ENCODE data around the gene LILRB2.
"Not testable (repeated sequence)": the region's sequence is repeated elsewhere in the genome, so short reads cannot be mapped to it uniquely, and the experiment has no call there.

The LILRB2 gene

DNA sequence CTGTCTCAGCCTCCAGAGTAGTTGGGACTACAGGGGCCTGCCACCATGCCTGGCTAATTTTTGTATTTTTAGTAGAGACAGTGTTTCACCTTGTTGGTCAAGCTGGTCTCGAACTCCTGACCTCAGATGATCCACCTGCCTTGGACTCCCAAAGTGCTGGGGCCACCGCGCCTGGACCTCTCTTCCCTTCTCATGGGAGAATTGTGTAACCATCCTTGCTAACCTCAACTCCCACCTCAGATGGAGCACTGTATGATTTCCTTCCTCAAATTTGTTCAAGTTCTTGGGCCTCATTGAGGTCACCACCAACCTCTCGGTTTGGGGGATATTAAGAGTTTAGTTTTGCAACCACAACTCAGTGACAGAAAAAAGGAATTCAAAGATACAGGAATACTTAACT, 21.3 kb upstream of the LILRB2 start:
- DNase-seq, result no peak

DNA sequence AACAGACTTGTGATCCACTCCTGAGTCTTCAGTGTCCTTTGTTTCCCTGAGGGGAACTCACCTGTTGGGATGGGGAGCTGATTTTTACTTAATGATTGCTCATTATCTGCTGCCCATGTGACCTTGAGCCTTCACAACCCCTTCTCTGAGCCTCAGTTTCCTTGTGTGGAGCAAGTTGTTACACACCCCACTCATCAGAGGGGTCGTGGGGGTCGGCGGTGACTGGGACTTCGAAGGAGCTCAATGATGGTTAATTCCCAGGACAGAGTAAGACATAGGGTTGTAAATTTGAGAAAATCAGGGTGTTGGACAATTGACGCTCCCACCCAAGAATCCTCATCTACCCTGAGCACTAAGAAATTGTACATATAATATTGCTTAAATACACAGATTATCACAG, 18.6 kb upstream of the LILRB2 start:
- no peak for DNase-seq

DNA sequence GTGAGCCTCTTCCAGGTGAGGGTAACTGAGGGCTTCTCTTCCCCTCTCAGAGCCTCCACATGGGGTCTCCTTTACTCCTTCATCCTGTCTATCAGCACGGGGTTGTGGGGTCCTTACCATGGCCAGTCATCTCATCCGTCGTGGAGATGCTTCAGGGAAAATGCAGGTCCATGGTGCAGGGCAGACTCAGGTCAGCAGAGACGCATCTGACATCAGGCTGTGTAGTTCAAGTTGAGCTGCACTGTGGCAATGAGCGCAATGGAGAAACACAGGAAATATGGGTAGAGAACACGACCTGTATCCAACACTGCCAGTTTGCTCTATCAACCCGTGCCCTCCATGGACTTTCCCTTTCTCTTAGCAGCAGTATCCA, 18.2 kb upstream of the LILRB2 start:
- DNase-seq, result no peak

DNA sequence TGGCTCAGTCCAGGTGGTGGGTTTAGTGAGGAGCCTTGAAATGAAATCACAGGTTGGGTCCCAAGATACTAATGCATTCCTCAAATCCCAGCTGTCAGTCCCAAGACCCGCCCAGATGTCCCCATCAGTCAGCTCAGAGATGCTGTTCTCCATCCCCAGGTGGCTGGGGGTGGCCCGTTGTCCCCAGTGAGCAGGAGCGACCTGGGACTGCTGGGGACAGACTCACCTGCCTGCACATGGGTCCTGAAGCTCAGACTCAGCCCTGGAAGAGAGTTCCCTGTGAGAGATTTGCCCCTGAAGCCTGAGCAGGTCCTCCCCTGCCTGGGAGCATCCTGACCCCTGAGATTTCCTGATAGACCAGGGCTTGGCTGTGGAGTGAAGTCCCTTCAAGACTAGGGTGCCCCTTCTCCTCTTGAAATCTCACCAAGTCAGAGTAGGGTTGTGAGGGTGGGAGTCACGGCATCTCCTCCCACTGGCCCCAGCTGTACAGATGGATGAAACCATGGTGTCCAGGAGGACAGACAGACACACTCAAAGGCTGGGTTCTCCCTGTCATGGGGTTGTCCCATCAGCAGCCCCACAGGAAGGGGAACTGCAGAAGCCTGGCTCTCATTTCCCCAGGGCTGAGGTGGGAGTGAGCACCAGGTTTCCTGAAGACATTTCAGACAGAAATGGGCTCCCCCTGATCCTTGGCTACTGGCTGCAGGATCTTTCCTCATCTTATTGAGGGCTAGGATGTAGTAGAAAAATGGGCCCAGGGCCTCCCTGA, 17.6 kb upstream of the LILRB2 start:
- no peak for DNase-seq

DNA sequence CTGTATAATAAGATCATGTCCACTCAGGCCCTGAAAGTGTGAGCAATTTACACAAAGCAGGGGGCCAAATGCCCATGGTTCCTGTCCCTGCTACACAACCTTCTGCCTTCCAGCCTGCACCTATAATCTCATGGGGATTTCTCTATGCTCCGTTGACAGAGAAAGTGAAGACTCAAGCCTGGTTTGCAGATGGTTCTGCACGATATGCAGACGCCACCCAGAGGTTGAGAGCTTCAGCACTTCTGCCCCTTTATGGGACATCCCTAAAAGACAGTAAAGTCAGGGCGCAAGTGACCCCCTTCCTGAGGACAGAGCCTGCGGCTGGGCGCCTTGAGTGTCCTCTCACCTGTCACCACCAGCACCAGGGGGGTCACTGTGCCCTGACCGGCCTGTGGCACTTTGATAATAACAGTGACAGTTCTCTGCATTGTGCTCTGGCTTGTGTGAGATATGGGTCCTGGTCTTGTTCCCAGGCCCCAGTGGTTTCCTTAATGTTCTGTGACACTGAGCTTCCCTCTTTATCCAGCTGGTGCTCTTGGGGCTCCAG, 16.9 kb upstream of the LILRB2 start:
- DNase-seq, result no peak

DNA sequence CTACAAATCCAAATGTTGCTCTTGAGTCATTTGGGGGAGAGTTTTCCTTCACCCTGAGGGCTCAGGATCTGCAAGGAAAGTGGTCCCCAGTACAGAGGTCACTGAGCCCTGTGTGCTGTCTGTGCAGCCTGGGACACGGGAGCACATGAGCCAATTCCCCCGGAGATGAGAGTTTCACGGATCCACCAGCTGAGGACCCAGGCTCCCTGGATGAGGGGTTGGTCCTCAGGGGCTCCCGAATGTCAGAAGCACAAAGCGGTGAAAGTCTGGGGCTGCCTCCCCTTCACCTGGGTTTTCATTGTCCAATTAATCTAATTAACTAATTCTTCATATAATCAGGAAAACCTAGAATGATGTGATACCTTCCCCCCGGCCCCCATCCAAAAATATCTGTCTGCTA, 13.6 kb upstream of the LILRB2 start:
- no peak for DNase-seq

DNA sequence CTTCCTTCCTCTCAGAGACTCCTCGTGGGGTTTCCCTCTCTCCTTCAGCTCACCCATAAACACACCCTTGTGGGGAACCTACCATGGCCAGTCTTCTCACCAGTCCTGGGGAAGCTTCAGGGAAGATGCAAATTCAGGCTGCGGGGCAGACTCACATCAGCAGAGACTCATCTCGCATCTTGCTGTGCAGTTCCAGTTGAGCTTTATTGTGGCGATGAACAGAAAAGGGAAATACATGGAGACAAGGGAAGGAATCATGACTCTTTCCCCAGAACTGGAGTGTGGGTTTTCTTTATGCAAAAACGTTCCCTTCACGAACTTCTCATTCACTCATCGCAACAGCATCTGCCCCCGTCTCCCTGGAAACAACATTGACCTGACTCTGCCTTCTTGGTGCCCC, 8.2 kb upstream of the LILRB2 start:
- DNase-seq, result not testable (repeated sequence)

DNA sequence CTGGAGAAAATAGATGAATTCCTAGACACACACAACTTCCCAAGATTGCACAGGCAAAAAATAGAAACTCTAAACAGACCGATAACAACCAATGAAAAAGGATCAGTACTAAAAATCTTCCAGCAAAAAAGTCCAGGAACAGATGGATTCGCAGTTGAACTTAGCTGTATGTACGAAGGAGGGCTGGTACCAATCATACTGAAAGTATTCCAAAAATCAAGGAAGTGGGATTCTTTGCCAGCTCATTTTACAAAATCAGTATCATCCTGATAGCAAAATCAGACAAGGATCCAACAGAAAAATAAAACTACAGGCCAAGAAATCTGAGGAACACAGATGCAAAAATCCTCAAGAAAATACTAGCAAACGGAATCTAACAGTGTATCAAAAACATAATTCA, 6.5 kb upstream of the LILRB2 start:
- no peak for DNase-seq

DNA sequence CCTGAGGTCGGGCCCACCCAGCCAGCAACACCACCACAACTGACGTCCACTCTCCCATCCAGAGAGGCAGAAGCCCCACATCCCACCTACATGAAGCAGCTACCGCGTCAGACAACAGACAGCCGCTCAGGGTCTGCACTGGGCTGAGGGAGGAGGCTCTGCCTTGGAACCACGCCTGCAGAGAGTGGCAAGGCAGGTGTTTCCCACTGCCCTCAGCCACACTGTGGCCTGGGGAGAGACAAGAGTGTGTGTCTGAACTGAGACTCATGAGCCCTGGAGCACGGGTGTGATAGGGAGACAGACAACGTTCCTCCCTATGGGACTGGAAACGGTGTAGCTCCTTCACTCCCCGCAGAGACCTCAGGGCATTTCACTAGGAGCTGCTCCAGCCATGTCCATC, 5.4 kb upstream of the LILRB2 start:
- not testable (repeated sequence) for DNase-seq

DNA sequence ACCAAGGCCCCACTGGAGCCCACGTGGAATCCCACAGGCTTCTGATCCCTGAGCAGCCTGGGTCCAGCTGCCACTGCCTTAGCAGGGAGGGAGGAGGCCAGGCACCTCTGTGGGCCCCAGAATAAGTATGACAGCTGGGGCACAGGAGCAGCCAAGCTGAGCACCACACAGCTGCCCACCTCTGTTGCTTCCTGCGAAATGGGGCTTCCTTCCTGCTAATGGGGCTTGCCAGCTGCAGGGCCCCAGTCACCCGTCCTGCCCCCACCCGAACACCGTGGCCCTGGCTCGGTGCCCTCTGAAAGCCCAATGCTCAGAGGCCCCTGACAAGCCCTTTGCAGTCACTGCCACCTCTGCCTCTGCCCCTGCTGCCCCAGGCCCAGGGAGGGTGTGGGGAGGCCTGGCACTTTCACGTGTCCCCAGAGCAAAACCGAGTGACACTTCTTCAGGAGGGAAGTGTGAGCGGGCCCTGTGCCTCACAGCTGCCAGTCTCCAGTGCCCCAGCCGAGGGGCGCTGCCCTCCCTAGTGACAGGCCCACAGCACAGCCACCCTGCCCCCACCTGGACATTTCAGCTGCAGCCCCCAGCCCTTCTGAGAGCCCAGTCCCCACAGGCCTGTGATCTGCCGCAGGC, 4.6 kb upstream of the LILRB2 start:
- DNase-seq, result not testable (repeated sequence)

DNA sequence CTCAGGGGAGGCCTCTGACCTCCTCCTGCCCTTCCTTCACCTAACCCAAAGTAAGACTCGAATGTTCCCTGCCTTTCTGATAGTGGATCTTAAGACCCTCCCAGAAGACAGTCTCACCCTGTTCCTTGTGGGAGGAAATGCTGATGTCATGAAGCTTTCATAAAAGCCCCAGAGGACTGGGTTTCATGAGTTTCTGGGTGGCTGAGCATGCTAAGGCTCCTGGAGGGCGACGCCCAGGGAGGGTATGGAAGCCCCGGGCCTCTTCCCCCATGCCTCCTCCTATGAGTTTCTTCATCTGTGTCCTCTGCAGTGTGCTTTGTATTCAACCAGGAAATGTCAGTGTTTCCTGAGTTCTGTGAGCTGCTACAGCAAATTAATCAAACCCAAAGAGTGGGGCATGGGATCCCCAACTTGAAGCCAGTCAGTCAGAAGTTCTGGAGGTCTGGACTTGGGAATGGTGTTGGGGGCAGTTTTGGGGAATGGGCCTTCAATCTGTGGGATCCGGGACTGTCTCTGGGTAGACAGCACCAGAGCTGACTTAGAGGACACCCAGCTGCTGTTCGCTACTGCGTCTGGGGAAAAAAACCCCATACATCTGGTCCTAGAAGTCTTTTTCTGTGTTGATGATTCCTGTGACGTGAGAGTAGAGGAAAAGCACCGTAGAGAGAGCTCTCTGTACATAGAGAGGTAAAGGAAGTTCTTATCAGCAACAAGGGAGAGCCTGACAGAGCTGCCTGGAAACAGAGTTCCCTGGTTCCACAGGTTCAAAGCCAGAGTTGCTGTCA, 2.0 kb upstream of the LILRB2 start:
- DNase-seq, result no peak

DNA sequence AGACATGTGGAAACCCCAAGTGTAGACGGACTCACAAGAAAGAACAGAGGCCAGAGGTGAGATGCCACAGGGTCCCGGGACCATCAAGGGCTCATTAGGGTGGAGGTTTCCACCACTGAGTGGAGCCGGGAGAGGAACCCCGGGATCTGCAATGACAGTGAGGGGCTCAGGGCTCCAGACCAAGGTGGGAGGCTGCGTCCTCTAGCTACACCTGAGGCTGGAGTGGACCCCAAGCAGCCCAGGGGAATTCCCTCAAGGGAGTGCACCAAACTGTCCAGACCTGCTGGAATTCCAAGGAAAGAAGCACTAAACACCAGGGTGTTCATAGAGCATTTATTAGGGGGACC, 792 bp upstream of the LILRB2 start:
- not testable (repeated sequence) for DNase-seq

DNA sequence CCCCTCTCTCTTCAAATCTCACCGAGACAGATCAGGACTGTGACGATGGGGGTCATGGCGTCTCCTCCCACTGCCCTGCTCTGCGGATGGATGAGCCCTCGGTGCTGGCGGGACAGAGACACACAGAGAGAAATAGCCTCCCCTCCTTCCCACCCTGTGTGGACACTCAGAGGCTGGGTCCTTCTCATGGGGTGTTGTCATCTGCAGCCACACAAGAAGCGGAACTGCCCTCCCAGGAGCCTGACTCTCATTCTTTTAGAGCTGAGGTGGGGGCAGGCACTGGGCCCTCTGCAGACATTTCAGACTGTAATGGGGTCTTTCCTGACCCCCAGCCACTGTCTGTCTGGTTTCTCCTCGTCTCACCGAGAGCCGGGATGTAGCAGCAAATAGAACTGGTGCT, 469 bp downstream of the LILRB2 start:
- DNase-seq, result not testable (repeated sequence)

DNA sequence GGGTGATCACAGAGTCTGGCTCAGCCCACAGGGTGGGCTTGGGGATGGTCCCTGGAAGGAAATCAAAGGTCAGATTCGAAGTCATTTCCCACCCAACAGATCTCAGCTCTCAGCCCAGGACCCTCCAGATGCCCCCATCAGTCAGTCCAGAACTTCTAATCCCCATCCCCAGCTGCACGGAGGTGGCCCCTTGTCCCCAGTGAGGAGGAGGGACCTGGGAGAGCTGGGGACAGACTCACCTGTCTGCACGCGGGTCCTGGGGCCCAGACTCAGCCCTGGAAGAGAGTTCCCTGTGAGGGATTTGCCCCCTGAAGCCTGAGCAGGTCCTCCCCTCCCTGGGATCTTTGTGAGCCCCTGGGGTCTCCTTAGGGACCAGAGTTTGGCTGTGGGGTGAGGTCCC, 885 bp downstream of the LILRB2 start:
- DNase-seq, result not testable (repeated sequence)

DNA sequence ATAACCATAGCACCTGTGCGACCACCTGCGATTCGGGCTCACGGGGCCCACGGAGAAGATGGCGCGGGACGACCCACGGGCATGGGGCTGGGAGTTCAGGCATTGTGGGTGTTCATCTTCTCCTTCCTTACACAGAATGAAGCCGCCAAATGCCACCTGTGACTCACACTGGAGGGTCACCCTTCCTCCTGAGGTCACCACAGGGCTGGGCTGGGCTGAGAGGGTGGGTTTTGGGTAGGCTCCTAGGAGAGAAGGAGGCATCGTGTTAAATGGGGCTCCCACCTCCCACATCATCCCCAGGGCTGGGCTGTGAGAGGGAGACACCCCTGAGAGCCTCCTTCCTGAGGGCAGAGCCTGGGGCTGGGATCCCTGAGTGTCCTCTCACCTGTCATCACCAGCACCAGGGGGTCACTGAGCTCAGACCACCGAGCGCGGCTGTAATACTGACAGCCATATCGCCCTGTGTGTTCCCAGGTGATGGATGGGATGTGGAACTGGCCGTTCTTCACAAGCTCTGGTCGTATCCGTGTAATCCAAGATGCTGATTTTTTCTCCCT, 1.4 kb downstream of the LILRB2 start:
- no peak for DNase-seq

DNA sequence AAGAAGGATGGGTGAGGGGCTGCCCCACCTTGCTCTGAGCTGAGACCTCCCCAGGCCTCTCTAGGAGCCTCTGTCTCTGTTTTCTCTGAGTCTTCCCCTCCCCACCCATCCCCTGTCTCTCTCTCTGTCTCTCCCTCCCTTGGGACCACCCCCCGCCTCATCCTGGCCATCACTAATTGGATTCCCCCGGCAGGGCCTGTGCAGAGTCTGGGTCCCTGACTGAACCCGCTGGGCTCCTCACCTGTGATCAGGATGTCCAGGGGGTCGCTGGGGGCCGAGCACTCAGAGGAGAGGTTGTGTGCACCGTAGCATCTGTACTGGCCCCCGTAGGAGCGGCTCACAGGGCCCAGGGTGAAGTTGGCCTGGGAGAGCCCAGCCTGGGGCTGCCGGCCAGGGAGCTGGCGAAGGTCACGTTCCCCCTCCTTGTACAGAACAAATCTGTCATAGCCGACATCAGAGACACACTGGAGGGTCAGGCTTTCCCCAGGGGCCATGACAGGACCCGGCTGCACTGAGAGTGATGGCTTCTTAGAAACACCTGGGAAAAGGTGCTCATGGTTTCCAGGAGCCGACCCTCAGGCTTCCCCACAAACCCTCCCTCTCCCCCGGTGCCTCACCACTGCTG, 2.2 kb downstream of the LILRB2 start:
- not testable (repeated sequence) for DNase-seq

DNA sequence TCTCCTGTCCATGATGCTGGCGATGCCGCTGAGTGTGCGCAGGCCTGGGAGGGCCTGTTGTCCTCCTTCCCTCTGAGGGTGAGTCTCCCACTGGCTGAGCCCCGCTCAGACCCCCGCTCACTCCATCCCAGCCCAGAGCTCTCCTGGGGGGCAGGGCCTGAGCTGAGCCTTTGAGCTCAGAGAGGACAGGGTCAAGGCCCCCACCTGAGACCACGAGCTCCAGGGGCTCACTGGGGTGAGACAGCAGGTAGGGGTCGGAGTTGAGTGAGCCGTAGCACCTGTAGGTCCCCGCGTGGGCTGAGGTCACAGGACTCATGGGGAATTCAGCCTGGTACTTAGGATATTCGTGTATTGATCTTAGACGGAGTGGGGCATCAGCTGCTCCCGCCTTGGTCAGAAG, 2.9 kb downstream of the LILRB2 start:
- not testable (repeated sequence) for DNase-seq

DNA sequence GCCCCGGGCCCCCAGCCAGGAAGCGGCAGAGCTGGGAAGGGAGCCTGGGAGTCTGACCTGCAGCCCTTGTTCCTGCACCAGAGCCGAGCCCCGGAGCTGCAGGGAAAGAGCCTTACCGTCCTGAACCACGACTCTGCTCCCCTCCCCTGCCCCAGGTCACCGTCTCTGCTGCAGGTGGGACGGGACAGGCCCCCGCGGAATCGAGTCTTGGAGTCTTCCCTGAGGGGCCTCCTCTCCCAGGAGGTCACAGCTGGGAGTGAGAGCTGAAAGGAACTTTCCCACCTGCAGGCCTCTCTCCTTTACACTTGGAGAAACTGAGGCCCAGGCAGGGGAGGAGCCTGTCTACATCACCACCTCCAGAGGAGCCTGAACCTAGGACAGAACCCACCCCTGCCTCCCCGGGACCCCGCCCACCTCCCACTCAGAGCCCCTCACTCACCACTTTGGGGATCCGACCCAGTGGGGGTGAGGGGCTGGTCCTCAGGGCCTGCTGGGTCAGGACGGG, 3.7 kb downstream of the LILRB2 start:
- DNase-seq, result not testable (repeated sequence)

DNA sequence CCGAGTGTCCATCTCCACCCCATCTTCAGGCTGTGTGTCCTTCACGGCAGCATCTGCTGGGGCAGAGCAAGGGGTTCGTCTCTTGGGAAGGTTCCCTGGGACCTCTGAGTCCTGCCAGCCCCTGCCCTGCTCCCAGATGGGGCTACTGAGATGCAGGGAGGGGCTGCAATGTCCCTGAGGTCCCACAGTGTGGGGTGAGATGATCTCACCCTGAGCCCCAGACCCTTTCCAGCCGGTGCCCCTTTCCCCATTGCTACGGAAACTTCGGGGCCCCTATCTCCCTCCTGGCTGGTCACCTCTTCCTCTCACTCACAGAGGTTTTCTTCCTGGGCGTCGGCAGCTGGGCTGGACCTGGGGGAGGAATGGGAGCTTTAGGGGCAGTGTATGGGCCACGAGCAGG, 5.0 kb downstream of the LILRB2 start:
- DNase-seq, result no peak

DNA sequence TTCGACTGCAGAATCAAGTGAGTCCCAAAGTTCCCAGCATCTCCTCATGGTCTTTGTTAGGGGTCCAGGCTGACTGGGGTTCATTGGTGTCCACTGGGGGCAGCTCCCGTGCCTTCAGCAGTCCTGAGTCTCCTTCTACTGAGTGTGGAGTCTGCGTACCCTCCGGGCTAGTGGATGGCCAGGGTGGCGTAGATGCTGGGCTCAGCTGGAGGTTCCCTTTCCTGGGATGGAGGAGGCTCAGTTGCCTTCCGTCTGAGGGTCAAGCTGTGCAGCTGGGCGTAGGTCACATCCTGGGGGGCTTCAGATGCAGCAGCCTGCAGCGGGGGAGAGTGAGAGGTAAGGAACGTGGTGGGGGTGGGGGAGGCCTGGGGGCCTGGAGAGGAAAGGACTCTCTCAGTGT, 6.4 kb downstream of the LILRB2 start:
- DNase-seq, result not testable (repeated sequence)

DNA sequence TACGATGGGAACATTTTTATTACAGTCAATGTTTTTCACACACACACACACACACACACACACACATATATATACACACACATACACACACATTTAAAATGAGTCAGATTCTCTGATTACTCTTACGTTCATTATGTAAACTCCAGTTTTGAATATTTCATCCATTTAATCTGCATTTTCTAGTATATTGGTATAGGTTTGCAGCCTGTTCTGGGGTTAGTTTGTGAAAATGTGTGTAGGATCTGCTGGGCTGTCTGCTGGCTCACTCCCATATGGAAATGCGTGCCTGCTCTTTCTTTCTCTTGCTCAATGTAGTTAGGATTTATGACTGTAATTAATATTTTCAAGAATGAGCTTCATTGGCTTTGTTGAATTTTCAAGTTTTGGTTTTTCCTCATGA, 7.1 kb downstream of the LILRB2 start:
- DNase-seq, result no peak

DNA sequence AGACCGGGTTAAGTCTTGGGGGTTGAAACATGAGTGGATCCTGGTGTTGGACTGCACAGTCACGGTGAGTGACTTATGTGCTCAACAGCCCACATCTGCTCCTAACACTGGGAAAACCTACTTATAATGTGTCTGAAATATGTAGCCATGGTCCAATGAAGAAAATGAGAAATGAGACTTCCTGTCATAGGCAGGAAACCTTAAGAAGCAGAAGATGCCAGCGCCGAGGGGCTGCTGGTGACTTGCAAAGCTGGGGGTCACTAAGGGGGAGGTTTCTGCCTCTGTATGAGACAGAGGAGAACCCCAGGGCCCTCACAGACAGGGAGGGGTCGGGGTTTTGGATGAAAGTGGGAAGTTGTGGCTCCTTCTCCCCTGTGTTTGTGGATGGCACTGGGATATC, 8.7 kb downstream of the LILRB2 start:
- not testable (repeated sequence) for DNase-seq

DNA sequence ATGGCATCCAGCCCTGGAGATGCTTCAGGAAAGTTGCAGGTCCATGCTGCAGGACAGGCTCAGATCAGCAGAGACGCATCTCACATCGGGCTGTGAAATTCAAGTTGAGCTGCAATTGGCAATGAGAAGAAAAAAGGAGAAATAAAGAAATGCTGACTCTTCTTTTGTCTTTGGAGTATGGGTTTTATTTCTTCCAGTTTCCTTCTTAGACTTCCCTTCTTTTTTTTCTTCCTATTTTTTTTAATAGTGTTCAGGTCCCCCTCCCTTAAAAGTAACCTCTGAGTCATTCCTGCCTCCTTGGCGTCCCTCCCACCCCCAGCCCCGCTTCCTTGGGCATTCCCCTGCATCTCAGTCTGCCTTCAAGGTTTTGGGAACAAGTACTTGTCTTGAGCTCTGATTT, 9.3 kb downstream of the LILRB2 start:
- not testable (repeated sequence) for DNase-seq

Measured in NCI-H524 treated with DMSO at 0.1 percent for 48 hours (cell line).